NCI-H345 treated with DMSO at 0.1 percent for 48 hours (cell line): Measurements from ENCODE around the gene TTLL13.
A peak's percentile ranks its signal among the peaks of the same experiment; 100 is the strongest.
"Not testable (repeated sequence)": the region's sequence is repeated elsewhere in the genome, so short reads cannot be mapped to it uniquely, and the experiment has no call there.

ENCODE experiments used
- DNase-seq: peaks from one replicate; lab custom pipeline; 2025; ENCODE audit not compliant: unreplicated experiment; lab: John Stamatoyannopoulos, UW

The TTLL13 gene

GRCh38 chr15:90234096-90234988 lies 15.0 kb upstream of the TTLL13 start, which contains the start of gene GDPGP1:
Gene GDPGP1, plus strand, starts transcription at chr15:90234209. Its CDS starts 6,700 bp downstream, at chr15:90240909.
- peak; percentile 39 for DNase-seq

GRCh38 chr15:90239371-90239770 lies 10.0 kb upstream of the TTLL13 start:
- no peak for DNase-seq

DNA sequence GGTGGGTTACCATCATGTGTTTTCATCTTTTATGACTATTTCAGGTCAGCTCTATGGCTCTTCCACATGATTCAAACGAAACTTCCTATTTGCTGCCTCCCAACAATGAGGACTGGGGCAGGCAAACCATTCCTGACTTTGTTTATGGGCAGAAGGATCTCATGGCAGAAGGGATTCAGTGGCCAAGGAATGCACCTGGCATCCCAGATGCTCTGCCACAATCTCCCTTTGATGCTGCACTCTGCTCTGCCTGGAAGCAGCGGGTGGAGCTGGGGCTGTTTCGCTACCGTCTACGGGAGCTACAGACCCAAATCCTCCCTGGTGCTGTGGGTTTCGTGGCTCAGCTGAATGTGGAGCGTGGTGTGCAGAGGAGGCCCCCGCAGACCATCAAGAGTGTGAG lies 8.5 kb upstream of the TTLL13 start:
- DNase-seq, result no peak

DNA sequence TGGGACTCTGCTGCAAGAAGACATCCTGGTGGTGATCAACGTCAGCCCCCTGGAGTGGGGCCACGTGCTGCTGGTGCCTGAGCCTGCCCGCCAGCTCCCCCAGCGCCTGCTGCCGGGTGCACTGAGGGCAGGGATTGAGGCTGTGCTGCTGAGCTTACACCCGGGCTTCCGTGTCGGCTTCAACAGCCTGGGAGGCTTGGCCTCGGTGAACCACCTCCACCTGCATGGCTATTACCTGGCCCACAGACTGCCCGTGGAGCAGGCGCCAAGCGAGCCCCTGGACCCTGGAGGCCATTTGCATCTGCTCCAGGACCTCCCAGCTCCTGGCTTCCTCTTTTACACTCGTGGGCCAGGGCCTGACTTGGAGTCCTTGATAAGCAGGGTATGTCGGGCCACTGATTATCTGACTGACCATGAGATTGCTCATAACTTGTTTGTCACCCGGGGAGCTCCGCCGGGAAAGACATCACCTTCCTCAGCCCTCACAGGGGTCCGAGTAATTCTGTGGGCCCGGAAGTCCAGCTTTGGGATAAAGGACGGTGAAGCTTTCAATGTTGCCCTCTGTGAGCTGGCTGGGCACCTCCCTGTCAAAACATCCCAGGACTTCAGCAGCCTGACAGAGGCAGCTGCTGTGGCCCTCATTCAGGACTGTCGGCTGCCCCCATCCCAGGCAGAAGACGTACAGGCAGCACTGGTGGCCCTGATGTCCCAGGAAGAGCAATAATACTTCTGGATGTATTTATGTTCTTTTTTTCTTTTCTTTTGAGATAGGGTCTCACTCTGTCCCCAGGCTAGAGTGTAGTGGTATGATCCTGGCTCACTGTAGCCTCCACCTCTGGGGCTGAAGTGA lies 7.8 kb upstream of the TTLL13 start:
- no peak for DNase-seq

- DNase-seq, result no peak
These were observed 5.3 kb upstream of the TTLL13 start for GRCh38 chr15:90243943-90244639.

DNA sequence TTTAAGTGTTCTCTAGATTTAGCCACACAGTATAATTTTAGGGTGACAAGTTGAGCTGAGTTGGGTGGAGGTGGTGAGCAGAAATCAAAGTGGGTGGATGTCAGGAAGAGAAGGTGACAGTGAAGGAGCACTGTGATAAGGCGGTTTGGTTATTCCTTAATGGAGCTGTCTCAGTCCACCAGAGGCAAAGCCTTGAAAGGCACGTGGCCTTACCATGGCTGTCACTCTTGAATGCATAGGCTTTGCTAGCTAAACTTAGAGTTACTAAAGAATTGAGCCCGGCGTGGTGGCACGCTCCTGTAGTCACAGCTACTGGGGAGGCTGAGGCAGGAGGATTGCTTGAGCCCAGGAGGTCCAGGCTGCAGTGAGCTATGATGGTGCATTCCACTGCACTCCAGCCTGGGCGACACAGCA lies 560 bp upstream of the TTLL13 start:
- no peak for DNase-seq

GRCh38 chr15:90257776-90258175 lies 8.4 kb downstream of the TTLL13 start:
- no peak for DNase-seq

DNA sequence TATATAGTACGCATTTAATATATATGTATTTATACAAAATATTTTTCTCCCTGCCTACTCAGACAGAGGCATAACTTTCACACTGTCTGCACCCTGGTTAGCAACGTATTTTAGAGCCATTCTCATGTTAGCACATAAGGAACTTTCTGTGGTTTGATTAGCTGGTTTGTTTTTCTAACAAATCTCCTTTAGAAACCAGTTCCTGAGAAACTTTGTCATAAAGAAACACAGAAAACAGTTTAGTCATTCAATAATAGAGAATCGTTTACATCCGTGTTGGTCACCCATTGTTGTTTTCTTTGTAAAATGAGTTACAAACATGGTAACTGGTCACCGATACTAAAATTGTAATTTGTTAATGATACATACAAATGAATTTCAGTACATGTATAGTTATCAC lies 10.2 kb downstream of the TTLL13 start:
- DNase-seq, result no peak

- DNase-seq, result not testable (repeated sequence)
These were observed 11.4 kb downstream of the TTLL13 start for GRCh38 chr15:90260731-90261130.

DNA sequence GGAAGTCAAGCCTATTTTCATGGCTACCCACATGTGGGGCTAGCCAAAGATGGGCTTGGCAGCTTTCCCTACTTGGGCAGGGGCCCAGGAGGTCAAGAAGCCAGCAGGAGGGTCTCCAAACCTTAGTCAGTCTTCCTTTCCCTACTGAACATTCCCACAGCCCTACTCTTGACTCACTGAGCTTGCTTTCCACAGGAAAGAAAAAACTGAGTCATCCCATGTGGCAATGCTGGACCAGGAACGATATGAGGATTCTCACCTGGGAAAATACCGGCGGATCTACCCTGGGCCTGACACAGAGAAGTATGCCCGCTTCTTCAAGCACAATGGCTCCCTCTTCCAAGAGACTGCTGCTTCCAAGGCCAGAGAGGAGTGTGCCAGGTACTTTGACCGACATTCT lies 12.5 kb downstream of the TTLL13 start:
- no peak for DNase-seq

DNA sequence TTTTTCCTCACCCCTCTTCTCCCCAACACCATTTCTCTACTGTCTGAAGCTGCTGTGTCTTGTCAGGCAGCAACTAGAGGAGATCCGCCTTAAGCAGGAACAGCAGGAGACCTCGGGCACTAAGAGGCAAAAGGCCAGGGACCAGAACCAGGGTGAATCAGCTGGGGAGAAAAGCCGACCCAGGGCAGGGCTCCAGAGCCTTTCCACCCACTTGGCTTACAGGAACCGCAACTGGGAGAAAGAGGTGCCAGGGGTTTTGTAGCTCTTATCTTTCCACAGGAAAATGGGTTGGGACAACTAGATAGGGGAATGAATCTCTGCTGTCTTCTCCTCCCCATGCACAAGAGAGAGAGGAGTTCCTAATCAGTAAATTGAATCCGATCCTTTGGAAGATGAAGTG lies 13.1 kb downstream of the TTLL13 start:
- DNase-seq, result no peak

DNA sequence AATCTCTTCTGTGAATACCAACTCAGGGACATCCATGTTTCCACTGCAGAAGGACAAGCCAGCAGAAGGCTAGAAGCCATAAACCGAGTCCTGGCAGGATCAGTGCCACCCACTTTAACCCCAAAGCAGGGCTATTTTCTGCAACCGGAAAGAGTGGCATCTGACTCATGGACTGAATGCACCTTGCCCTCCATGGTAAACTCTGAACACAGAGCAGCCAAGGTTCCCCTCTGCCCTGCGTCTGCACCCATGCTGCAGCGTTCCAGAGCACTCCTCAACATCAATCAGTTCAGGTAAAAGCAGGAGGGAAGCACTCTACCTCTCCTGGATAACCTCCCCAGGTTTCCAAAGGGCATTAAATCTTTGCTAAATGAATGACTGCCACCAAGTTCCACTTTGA lies 15.3 kb downstream of the TTLL13 start:
- DNase-seq, result no peak

- DNase-seq, result peak; percentile 75
These were observed 16.1 kb downstream of the TTLL13 start, which contains the start of gene NGRN for GRCh38 chr15:90265271-90266060. Gene NGRN, plus strand, starts transcription at chr15:90265672. Its CDS starts 41 bp downstream, at chr15:90265713.

DNA sequence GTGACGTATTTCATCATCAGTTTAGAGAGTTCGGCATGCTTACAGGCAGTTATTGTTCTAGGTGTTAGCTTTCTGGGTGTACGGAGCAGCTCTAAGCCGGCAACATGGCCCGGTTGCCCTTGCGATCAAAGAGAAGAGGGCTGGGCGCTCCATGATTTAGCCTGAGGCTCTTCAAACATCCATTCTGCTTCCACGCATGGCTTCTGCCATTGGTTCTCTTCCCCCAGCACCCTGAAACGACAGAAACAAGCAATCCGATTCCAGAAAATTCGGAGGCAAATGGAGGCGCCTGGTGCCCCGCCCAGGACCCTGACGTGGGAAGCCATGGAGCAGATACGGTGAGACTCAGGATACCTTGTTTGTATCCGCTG lies 16.7 kb downstream of the TTLL13 start:
- DNase-seq, result peak; percentile 27

GRCh38 chr15:90266485-90266884 lies 17.1 kb downstream of the TTLL13 start:
- no peak for DNase-seq

DNA sequence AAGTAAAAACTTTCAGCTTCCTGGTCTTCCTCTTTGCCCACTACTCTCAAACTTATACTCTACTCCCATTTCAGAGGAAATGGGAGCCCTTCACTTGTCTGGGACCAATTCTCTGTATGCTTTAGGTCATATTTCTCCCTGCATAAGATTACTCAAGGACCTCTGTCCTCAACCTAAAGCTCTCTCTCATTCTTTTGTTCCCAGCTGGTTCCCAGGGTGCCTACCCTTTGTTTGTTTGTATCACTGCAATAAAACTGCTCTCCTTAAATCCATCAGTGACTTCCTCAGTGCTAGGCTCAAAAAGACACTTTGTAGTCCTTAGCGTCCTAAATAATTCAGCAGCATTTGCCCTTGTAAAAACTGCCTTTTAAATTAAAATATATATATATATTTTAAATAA lies 19.1 kb downstream of the TTLL13 start:
- peak; percentile 25 for DNase-seq

- DNase-seq, result no peak
These were observed 21.3 kb downstream of the TTLL13 start for GRCh38 chr15:90270502-90271150.

- DNase-seq, result no peak
These were observed 22.3 kb downstream of the TTLL13 start for GRCh38 chr15:90271459-90272166.

DNA sequence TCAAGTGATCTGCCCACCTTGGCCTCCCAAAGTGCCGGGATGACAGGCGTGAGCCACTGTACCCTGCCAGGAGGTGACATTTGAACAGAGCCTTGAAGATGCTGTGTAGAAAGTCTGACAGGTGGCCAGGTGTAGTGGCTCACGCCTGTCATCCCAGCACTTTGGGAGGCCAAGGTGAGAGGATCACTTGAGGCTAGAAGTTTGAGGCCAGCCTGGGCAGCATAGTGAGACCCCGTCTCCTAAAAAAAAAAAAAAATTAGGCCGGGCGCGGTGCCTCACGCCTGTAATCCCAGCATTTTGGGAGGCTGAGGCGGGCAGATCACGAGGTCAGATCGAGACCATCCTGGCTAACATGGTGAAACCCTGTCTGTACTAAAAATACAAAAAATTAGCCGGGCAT lies 29.1 kb downstream of the TTLL13 start:
- DNase-seq, result not testable (repeated sequence)
